ENCODE results near the gene TFF1. TPM values are rescaled to one million over a fixed set of nuclear protein-coding genes. Genes with fewer than 3 reads are reported as not detected.

TFF1 gene
- total RNA-seq, 1 donor from 2014 or later: not detected

DNA sequence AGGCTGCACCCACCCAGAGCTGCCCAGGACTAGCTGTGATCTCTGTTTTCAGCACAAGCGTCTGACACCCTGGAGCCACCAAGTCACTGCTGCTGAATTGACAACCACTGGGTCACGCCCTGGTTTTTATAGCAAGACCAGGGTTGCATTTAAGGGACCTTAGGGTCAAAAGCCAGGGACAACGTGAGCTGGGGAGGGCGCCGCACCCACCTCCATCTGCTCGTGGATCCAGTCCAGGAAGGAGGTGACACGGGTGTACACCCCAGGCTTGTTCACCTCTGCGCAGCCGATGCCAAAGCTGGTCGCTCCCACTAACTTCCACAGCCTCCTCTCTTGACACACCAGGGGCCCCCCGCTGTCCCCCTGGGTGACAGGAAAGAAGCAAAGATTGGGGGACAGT, 9.2 kb upstream of the TFF1 start:
- H3K79me2 ChIP-seq (ENCODE audit: low read depth): no peaks in the 10 kb centered on the region
- no peak overlapping the region for H3K4me2 ChIP-seq
- Mint-ChIP-seq H3K9me3 (peaks cover 5% of the 10 kb centered on the region), H3K36me3 (no peaks in the 10 kb centered on the region), H3K4me3 (no peak overlapping the region), H3K4me1 (peaks cover 13% of the 10 kb centered on the region), H3K27me3 (ENCODE audit: insufficient read depth, low read depth) (peaks cover 12% of the 10 kb centered on the region), H3K27ac (no peak overlapping the region)
- TF ChIP-seq EZH2 (IDR thresholded peaks at IDR 0.05): no peak
- no peak for TF ChIP-seq EZH2phosphoT487 (IDR thresholded peaks at IDR 0.05)
- TF ChIP-seq, protein P1, sequence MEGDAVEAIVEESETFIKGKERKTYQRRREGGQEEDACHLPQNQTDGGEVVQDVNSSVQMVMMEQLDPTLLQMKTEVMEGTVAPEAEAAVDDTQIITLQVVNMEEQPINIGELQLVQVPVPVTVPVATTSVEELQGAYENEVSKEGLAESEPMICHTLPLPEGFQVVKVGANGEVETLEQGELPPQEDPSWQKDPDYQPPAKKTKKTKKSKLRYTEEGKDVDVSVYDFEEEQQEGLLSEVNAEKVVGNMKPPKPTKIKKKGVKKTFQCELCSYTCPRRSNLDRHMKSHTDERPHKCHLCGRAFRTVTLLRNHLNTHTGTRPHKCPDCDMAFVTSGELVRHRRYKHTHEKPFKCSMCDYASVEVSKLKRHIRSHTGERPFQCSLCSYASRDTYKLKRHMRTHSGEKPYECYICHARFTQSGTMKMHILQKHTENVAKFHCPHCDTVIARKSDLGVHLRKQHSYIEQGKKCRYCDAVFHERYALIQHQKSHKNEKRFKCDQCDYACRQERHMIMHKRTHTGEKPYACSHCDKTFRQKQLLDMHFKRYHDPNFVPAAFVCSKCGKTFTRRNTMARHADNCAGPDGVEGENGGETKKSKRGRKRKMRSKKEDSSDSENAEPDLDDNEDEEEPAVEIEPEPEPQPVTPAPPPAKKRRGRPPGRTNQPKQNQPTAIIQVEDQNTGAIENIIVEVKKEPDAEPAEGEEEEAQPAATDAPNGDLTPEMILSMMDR (IDR thresholded peaks at IDR 0.05): no peak
- no peaks in the 10 kb centered on the region for H3K9me3 ChIP-seq (ENCODE audit: low read depth)
- no peak overlapping the region for H2AFZ ChIP-seq (replicated peaks)
- no peak overlapping the region for H3K27ac ChIP-seq
- no peaks in the 10 kb centered on the region for H3K27me3 ChIP-seq
- no peaks in the 10 kb centered on the region for H3K36me3 ChIP-seq
- no peak for DNase-seq (ENCODE audit: low spot score)
- H3K4me3 ChIP-seq: no peak overlapping the region
- H4K20me1 ChIP-seq (ENCODE audit: low read depth): no peaks in the 10 kb centered on the region
- no peaks in the 10 kb centered on the region for H3F3A ChIP-seq (ENCODE audit: low read depth)
- H3K9ac ChIP-seq: no peak overlapping the region
- H3K4me1 ChIP-seq: peaks cover 10% of the 10 kb centered on the region

DNA sequence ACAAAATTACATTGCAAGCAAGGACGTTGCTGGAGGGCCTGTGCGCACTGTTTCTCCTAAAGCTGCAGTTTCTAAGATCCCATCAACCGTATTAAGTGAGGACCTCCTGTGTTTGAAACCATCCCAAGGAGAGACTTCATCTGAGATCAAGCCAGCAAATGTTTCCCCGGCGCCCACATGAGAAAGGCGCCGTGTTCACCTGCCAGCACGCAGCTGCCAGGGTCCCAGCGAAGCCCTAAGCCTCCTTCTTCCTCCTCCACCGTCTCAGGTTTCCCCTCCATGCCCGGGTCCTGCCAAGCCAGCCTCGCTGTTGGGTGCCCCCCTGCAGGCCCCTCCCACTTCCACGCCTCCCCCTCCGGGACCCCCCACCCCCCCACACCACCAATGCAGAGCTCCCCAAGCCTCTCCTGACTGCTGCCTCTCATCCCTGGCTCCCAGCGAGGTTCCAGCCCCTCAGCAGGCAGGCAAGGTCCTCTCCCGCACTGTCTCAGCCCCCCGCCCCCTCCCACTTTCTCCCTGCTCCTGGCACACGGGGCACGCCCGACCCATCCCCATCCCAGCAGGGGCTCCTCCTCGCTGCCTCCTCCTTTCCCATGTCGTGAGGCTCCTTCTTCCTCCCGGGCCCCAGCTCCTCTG, 8.6 kb upstream of the TFF1 start:
- H3K9me3 Mint-ChIP-seq: peaks cover 5% of the 10 kb centered on the region
- TF ChIP-seq EZH2 (IDR thresholded peaks at IDR 0.05): no peak
- TF ChIP-seq, protein P1 (IDR thresholded peaks at IDR 0.05): no peak
- TF ChIP-seq EZH2phosphoT487 (IDR thresholded peaks at IDR 0.05): no peak
- no peaks in the 10 kb centered on the region for H3K36me3 ChIP-seq
- DNase-seq (ENCODE audit: low spot score): peak; percentile 21
- no peaks in the 10 kb centered on the region for H3K36me3 Mint-ChIP-seq
- no peaks in the 10 kb centered on the region for H3K9me3 ChIP-seq (ENCODE audit: low read depth)
- peaks cover 10% of the 10 kb centered on the region for H3K4me1 ChIP-seq
- H3K4me2 ChIP-seq: no peak overlapping the region
- H3K27me3 Mint-ChIP-seq (ENCODE audit: insufficient read depth, low read depth): peaks cover 12% of the 10 kb centered on the region
- H3K9ac ChIP-seq: no peak overlapping the region
- no peaks in the 10 kb centered on the region for H3K79me2 ChIP-seq (ENCODE audit: low read depth)
- H2AFZ ChIP-seq (replicated peaks): no peak overlapping the region
- H3K27me3 ChIP-seq: no peaks in the 10 kb centered on the region
- no peak overlapping the region for H3K4me3 Mint-ChIP-seq
- no peaks in the 10 kb centered on the region for H4K20me1 ChIP-seq (ENCODE audit: low read depth)
- H3K4me1 Mint-ChIP-seq: peaks cover 13% of the 10 kb centered on the region
- H3K27ac Mint-ChIP-seq: no peak overlapping the region
- H3K4me3 ChIP-seq: no peak overlapping the region
- no peaks in the 10 kb centered on the region for H3F3A ChIP-seq (ENCODE audit: low read depth)
- H3K27ac ChIP-seq: no peak overlapping the region

DNA sequence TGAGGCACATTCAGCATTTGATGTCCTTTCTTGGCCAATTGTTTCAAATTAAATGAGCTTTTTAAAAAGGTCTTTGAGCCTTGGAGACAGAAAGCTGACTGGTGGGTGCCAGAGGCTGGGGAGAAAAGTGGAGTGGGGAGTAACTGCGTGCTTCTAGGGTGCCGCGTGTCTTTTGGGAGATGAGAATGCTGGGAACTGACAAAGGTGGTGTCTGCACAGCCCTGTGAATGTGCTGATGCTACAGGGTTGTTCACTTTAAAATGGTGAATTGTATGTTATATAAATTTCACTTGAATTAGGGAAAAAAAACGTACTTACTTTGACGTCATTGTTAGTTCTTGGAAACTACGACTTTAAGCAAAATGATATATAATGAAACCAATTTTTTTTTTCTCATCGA, 8.1 kb upstream of the TFF1 start:
- peaks cover 12% of the 10 kb centered on the region for H3K27me3 Mint-ChIP-seq (ENCODE audit: insufficient read depth, low read depth)

More for the DNA sequence above, 8.1 kb upstream of the TFF1 start:
- H3K27me3 ChIP-seq: no peaks in the 10 kb centered on the region
- Mint-ChIP-seq H3K27ac (peak overlapping the region; percentile 76), H3K4me3 (no peak overlapping the region), H3K9me3 (peaks cover 5% of the 10 kb centered on the region), H3K4me1 (peaks cover 13% of the 10 kb centered on the region), H3K36me3 (no peaks in the 10 kb centered on the region)
- no peaks in the 10 kb centered on the region for H3K9me3 ChIP-seq (ENCODE audit: low read depth)
- no peaks in the 10 kb centered on the region for H3K79me2 ChIP-seq (ENCODE audit: low read depth)
- DNase-seq (ENCODE audit: low spot score): no peak
- TF ChIP-seq, protein P1 (IDR thresholded peaks at IDR 0.05): no peak
- TF ChIP-seq EZH2phosphoT487 (IDR thresholded peaks at IDR 0.05) (no peak), EZH2 (IDR thresholded peaks at IDR 0.05) (no peak)
- H2AFZ ChIP-seq (replicated peaks): no peak overlapping the region
- H3K4me1 ChIP-seq: peaks cover 10% of the 10 kb centered on the region
- H3K36me3 ChIP-seq: no peaks in the 10 kb centered on the region
- no peak overlapping the region for H3K4me2 ChIP-seq
- H3K4me3 ChIP-seq: no peak overlapping the region
- no peak overlapping the region for H3K27ac ChIP-seq
- no peaks in the 10 kb centered on the region for H3F3A ChIP-seq (ENCODE audit: low read depth)
- no peak overlapping the region for H3K9ac ChIP-seq
- H4K20me1 ChIP-seq (ENCODE audit: low read depth): no peaks in the 10 kb centered on the region

All from neural progenitor cell (in vitro differentiated cells).